Trophoblast cell (in vitro differentiated cells and primary cell): ENCODE measurements around the gene KDM2A.

Experiments used
- DNase-seq, 2 donors: peaks; one replicate each; pipeline ENCODE4 v3.0.0-alpha.2; 2016
- H2AFZ ChIP-seq: 2 replicates; pipeline ENCODE4 v1.6.1; 2013; ENCODE audit warnings: low read length, moderate library complexity, mild to moderate bottlenecking; ENCODE audit not compliant: insufficient read depth, poor library complexity
- H2AK5ac ChIP-seq: 2 replicates; pipeline ENCODE4 v1.6.1; 2013; ENCODE audit warnings: mild to moderate bottlenecking, low read length
- H2BK120ac ChIP-seq: 2 replicates; pipeline ENCODE4 v1.6.1; 2013; ENCODE audit warnings: low read length, mild to moderate bottlenecking, moderate library complexity; ENCODE audit not compliant: insufficient read depth, poor library complexity
- H2BK12ac ChIP-seq: 2 replicates; pipeline ENCODE4 v1.6.1; 2013; ENCODE audit warnings: mild to moderate bottlenecking, low read length, moderate library complexity
- H2BK5ac ChIP-seq: 2 replicates; pipeline ENCODE4 v1.6.1; 2013; ENCODE audit warnings: low read length, low read depth, moderate library complexity, mild to moderate bottlenecking; ENCODE audit not compliant: poor library complexity
- H3K14ac ChIP-seq: 2 replicates; pipeline ENCODE4 v1.6.1; 2013; ENCODE audit warnings: mild to moderate bottlenecking, low read length
- H3K18ac ChIP-seq: 2 replicates; pipeline ENCODE4 v1.6.1; 2013; ENCODE audit warnings: mild to moderate bottlenecking, low read length
- H3K23ac ChIP-seq: 2 replicates; pipeline ENCODE4 v1.6.1; 2013; ENCODE audit warnings: low read length
- H3K27ac ChIP-seq: 2 replicates; pipeline ENCODE4 v1.5.1; 2013; ENCODE audit warnings: low read depth, mild to moderate bottlenecking, inconsistent platforms, low read length, moderate library complexity
- H3K27me3 ChIP-seq: 2 replicates; pipeline ENCODE4 v1.6.1; 2013; ENCODE audit warnings: inconsistent platforms, mild to moderate bottlenecking, low read length, moderate library complexity; ENCODE audit not compliant: insufficient read depth
- H3K36me3 ChIP-seq, 2 experiments: 1 replicate in 1 of 2; 2 replicates in 1 of 2; pipeline ENCODE4 v1.6.1; 2013; ENCODE audit warnings: low read length in 2 of 2, mild to moderate bottlenecking in 2 of 2, moderate library complexity in 1 of 2; ENCODE audit not compliant: insufficient read depth in 2 of 2, control insufficient read depth in 1 of 2
- H3K4ac ChIP-seq: 2 replicates; pipeline ENCODE4 v1.6.1; 2013; ENCODE audit warnings: low read depth, mild to moderate bottlenecking, low read length, moderate library complexity
- H3K4me1 ChIP-seq, 2 experiments: 1 replicate in 1 of 2; 2 replicates in 1 of 2; pipeline ENCODE4 v1.6.1; 2013; ENCODE audit warnings: low read length in 2 of 2, mild to moderate bottlenecking in 2 of 2, moderate library complexity in 1 of 2; ENCODE audit not compliant: insufficient read depth in 2 of 2, control insufficient read depth in 1 of 2
- H3K4me2 ChIP-seq: 2 replicates; pipeline ENCODE4 v1.6.1; 2013; ENCODE audit warnings: inconsistent platforms, mild to moderate bottlenecking, low read length, moderate library complexity
- H3K4me3 ChIP-seq: 2 replicates; pipeline ENCODE4 v1.5.1; 2013; ENCODE audit warnings: mild to moderate bottlenecking, low read depth, low read length, inconsistent platforms
- H3K79me1 ChIP-seq: one replicate; pipeline ENCODE4 v1.6.1; 2013; ENCODE audit warnings: low read length
- H3K79me2 ChIP-seq: 2 replicates; pipeline ENCODE4 v1.6.1; 2013; ENCODE audit warnings: low read length, mild to moderate bottlenecking; ENCODE audit not compliant: control insufficient read depth, insufficient read depth, poor library complexity
- H3K9ac ChIP-seq: 2 replicates; pipeline ENCODE4 v1.6.1; 2013; ENCODE audit warnings: mild to moderate bottlenecking, low read length
- H3K9me3 ChIP-seq: 2 replicates; pipeline ENCODE4 v1.6.1; 2013; ENCODE audit warnings: low read depth, mild to moderate bottlenecking, control low read depth, inconsistent platforms, low read length; ENCODE audit not compliant: insufficient read depth
- H4K12ac ChIP-seq: 2 replicates; pipeline ENCODE4 v1.6.1; 2013; ENCODE audit warnings: low read depth, mild to moderate bottlenecking, low read length, moderate library complexity
- H4K8ac ChIP-seq: 2 replicates; pipeline ENCODE4 v1.6.1; 2013; ENCODE audit warnings: low read depth, mild to moderate bottlenecking, low read length, moderate library complexity
- H4K91ac ChIP-seq: one replicate; pipeline ENCODE4 v1.6.1; 2013; ENCODE audit warnings: low read depth, mild to moderate bottlenecking, low read length, moderate library complexity
- WGBS: extraction: QIAGEN DNeasy Blood & Tissue Kit; methylation state at CpG from one replicate; pipeline ENCODE4 v1.1.7; 2013; ENCODE audit warnings: missing lambda C conversion rate; ENCODE audit not compliant: insufficient read length, insufficient coverage; ENCODE audit errors: extremely low coverage; 5-methylcytosine and 5-hydroxymethylcytosine counted together

Gene KDM2A

GRCh38 chr11:67243051-67243450 lies 124.0 kb downstream of the KDM2A start:
- H3K27me3 ChIP-seq = no peaks in the 10 kb centered on the region
- peaks cover 16% of the 10 kb centered on the region for H3K79me1 ChIP-seq
- H2BK12ac ChIP-seq = no peak overlapping the region
- no peak overlapping the region for H3K9ac ChIP-seq
- H3K4ac ChIP-seq = peak overlapping the region; percentile 72
- H2AFZ ChIP-seq = no peak overlapping the region
- H3K14ac ChIP-seq = no peak overlapping the region
- H3K23ac ChIP-seq = no peak overlapping the region
- no peak overlapping the region for H2BK120ac ChIP-seq
- no peak overlapping the region for H3K27ac ChIP-seq
- H3K36me3 ChIP-seq = peaks cover 17 to 32% of the 10 kb centered on the region in 2 experiments
- H3K4me2 ChIP-seq = no peak overlapping the region
- H3K9me3 ChIP-seq = peaks cover 2% of the 10 kb centered on the region
- no peak overlapping the region for H4K91ac ChIP-seq
- H3K18ac ChIP-seq = no peak overlapping the region
- H4K8ac ChIP-seq = no peak overlapping the region
- H2AK5ac ChIP-seq = no peak overlapping the region
- no peak overlapping the region for H3K4me3 ChIP-seq
- DNase-seq = no peak
- no peak overlapping the region for H2BK5ac ChIP-seq
- H3K79me2 ChIP-seq = peaks cover 10% of the 10 kb centered on the region
- no CpG with 5 or more reads among the region's 2 CpGs for WGBS
- H3K4me1 ChIP-seq = peaks cover 18 to 34% of the 10 kb centered on the region in 2 experiments
- no peak overlapping the region for H4K12ac ChIP-seq

GRCh38 chr11:67245046-67245445 lies 126.0 kb downstream of the KDM2A start:
- no peaks in the 10 kb centered on the region for H3K27me3 ChIP-seq
- no peak overlapping the region for H3K4ac ChIP-seq
- H3K4me1 ChIP-seq = peaks cover 17 to 29% of the 10 kb centered on the region in 2 experiments
- H2AK5ac ChIP-seq = no peak overlapping the region
- no peak overlapping the region for H3K23ac ChIP-seq
- WGBS = no CpG with 5 or more reads among the region's 11 CpGs
- H4K91ac ChIP-seq = no peak overlapping the region
- no peak overlapping the region for H3K18ac ChIP-seq
- peak overlapping the region; percentile 46 for H2BK12ac ChIP-seq
- no peak overlapping the region for H2BK5ac ChIP-seq
- no peak overlapping the region for H2AFZ ChIP-seq
- no peak overlapping the region for H3K4me2 ChIP-seq
- peak overlapping the region; percentile 51 for H3K27ac ChIP-seq
- peaks cover 10% of the 10 kb centered on the region for H3K79me2 ChIP-seq
- H3K79me1 ChIP-seq = peaks cover 11% of the 10 kb centered on the region
- H3K9me3 ChIP-seq = peaks cover 2% of the 10 kb centered on the region
- no peak overlapping the region for H3K4me3 ChIP-seq
- no peak overlapping the region for H3K9ac ChIP-seq
- H4K12ac ChIP-seq = no peak overlapping the region
- peak; percentile 90 to 94 for DNase-seq
- no peak overlapping the region for H3K14ac ChIP-seq
- H4K8ac ChIP-seq = no peak overlapping the region
- H3K36me3 ChIP-seq = peaks cover 24 to 46% of the 10 kb centered on the region in 2 experiments
- peak overlapping the region; percentile 8 for H2BK120ac ChIP-seq

GRCh38 chr11:67247946-67248550 lies 129.0 kb downstream of the KDM2A start:
- Histone ChIP-seq H3K14ac (peak overlapping the region; percentile 69), H2BK120ac (peak overlapping the region; percentile 76), H2AFZ (no peak overlapping the region), H3K4ac (no peak overlapping the region), H3K4me2 (peak overlapping the region; percentile 25), H4K91ac (peak overlapping the region; percentile 51), H2AK5ac (no peak overlapping the region), H4K12ac (no peak overlapping the region), H3K9me3 (peaks cover 2% of the 10 kb centered on the region), H3K18ac (no peak overlapping the region), H3K27me3 (no peaks in the 10 kb centered on the region), H2BK12ac (peak overlapping the region; percentile 27), H3K23ac (no peak overlapping the region), H3K79me1 (peaks cover 3% of the 10 kb centered on the region), H4K8ac (no peak overlapping the region), H3K4me1 (peaks cover 15 to 18% of the 10 kb centered on the region in 2 experiments), H3K79me2 (no peaks in the 10 kb centered on the region), H3K4me3 (no peak overlapping the region), H3K27ac (peak overlapping the region; percentile 72), H3K9ac (no peak overlapping the region), H3K36me3 (peaks cover 41 to 70% of the 10 kb centered on the region in 2 experiments), H2BK5ac (peak overlapping the region; percentile 61)
- WGBS = no CpG with 5 or more reads among the region's 5 CpGs
- peak; percentile 84 to 94 for DNase-seq

- no peak overlapping the region for H3K9ac ChIP-seq
- H3K4me1 ChIP-seq = peaks cover 18% of the 10 kb centered on the region in 2 experiments
- no peak overlapping the region for H4K8ac ChIP-seq
- no peak overlapping the region for H3K4ac ChIP-seq
- H3K4me2 ChIP-seq = peak overlapping the region; percentile 40
- H2AFZ ChIP-seq = no peak overlapping the region
- H2AK5ac ChIP-seq = no peak overlapping the region
- H3K14ac ChIP-seq = no peak overlapping the region
- no peak overlapping the region for H2BK5ac ChIP-seq
- no peak overlapping the region for H3K23ac ChIP-seq
- H3K36me3 ChIP-seq = peaks cover 41 to 72% of the 10 kb centered on the region in 2 experiments
- DNase-seq = peak; percentile 97 to 98
- H2BK12ac ChIP-seq = no peak overlapping the region
- peaks cover 2% of the 10 kb centered on the region for H3K9me3 ChIP-seq
- H3K18ac ChIP-seq = peak overlapping the region; percentile 66
- peak overlapping the region; percentile 72 for H3K27ac ChIP-seq
- H3K79me2 ChIP-seq = no peaks in the 10 kb centered on the region
- H3K79me1 ChIP-seq = peaks cover 3% of the 10 kb centered on the region
- H2BK120ac ChIP-seq = no peak overlapping the region
- H3K27me3 ChIP-seq = no peaks in the 10 kb centered on the region
- no peak overlapping the region for H4K12ac ChIP-seq
- no peak overlapping the region for H4K91ac ChIP-seq
- no peak overlapping the region for H3K4me3 ChIP-seq
Observed at GRCh38 chr11:67248653-67249052, 129.6 kb downstream of the KDM2A start.
